Measurements from ENCODE around the gene NDUFB1. TPM values are rescaled to one million over a fixed set of nuclear protein-coding genes. Genes with fewer than 3 reads are reported as not detected.

The NDUFB1 gene
- total RNA-seq, 5 donors from 2014 or later (not counting 1 experiment from before 2014, with no cell fraction given), result 40.1 to 81.1 (median 75.0) TPM

DNA sequence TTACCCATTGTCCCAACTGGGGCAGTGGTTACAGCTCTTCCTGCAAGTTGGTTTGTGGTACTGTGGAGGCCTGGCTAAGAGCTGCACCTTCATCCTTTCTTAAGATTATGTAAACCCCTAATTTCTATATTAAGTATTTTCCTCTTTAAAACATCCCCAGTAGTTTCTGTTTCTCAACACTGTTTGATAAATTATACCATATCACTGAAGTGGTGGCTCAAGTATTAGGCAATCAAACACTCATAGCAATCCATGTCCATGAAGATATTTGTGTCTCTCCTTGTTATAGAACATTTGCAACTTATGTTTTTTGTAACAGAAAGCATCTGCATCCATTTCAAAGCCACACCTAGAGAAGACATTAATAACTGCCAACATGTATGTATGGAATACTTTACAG lies 47.0 kb downstream of the NDUFB1 start:
- Histone ChIP-seq H3K27ac (ENCODE audit: low read length) (no peak overlapping the region), H3K36me3 (ENCODE audit: control insufficient read depth in 2 of 2, extremely low read depth in 1 of 2, insufficient read depth in 1 of 2, low read length in 1 of 2) (peaks cover 0 to 29% of the 10 kb centered on the region in 2 donors), H3K9me3 (no peaks in the 10 kb centered on the region), H3K4me3 (ENCODE audit: control insufficient read depth in 1 of 2, extremely low read depth in 1 of 2, low read length in 1 of 2) (no peak overlapping the region), H3K4me1 (ENCODE audit: control insufficient read depth in 1 of 2, extremely low read depth in 1 of 2, insufficient read depth in 2 of 2, low read length in 2 of 2) (no peaks in the 10 kb centered on the region), H3K27me3 (replicated peaks in 1 of 2; ENCODE audit: control insufficient read depth in 2 of 2, extremely low read depth in 1 of 2, insufficient read depth in 2 of 2, low read length in 1 of 2) (no peaks in the 10 kb centered on the region)
- ATAC-seq (replicated peaks in 1 of 4), result no peak
- CTCF ChIA-PET, result interaction anchor here in 1 of 2 donors (0.7 kb wide), 1 partner anchor 15 kb away, joined by 5 read pairs; no protein-coding TSS in a partner anchor
- peaks cover 37% of the 10 kb centered on the region for H3K36me3 Mint-ChIP-seq
- H3K27me3 Mint-ChIP-seq, result no peaks in the 10 kb centered on the region
- no peak overlapping the region for H3K27ac Mint-ChIP-seq
- POLR2A ChIA-PET, result interaction anchor here in 1 of 2 donors (0.5 kb wide), 1 partner anchor 557 kb away, joined by 3 read pairs; no protein-coding TSS in a partner anchor
- H3K9me3 Mint-ChIP-seq, result no peaks in the 10 kb centered on the region
- H3K4me3 Mint-ChIP-seq, result no peak overlapping the region
- H3K4me1 Mint-ChIP-seq, result no peaks in the 10 kb centered on the region
- DNase-seq, result no peak

Other genes starting within 250 kb of the NDUFB1 start
- 10 to 100 TPM in 1 of 5 donors, 1 to 10 TPM in 4; 4.2 to 19.5 (median 9.5) TPM for gene FBLN5, start 174.0 kb downstream of the NDUFB1 start, total RNA-seq
- 10 to 100 TPM; 52.7 to 58.3 (median 54.8) TPM for gene TRIP11, start 81.6 kb downstream of the NDUFB1 start, total RNA-seq
- 10 to 100 TPM; 31.0 to 50.2 (median 41.8) TPM for gene ATXN3, start 15.1 kb downstream of the NDUFB1 start, total RNA-seq
- gene CPSF2, start 263 bp upstream of the NDUFB1 start, total RNA-seq, result 10 to 100 TPM; 27.6 to 57.4 (median 45.5) TPM
- gene SLC24A4, start 201.5 kb upstream of the NDUFB1 start, total RNA-seq, result under 1 TPM in 2 of 5 donors, not detected in 3; 0.14 to 0.15 TPM